Measurements from ENCODE around the gene EXOC3L4. TPM values are rescaled to one million over a fixed set of nuclear protein-coding genes. Genes with fewer than 3 reads are reported as not detected.

The EXOC3L4 gene
- total RNA-seq, 1 experiment from 2014 or later = 1.7 TPM

DNA sequence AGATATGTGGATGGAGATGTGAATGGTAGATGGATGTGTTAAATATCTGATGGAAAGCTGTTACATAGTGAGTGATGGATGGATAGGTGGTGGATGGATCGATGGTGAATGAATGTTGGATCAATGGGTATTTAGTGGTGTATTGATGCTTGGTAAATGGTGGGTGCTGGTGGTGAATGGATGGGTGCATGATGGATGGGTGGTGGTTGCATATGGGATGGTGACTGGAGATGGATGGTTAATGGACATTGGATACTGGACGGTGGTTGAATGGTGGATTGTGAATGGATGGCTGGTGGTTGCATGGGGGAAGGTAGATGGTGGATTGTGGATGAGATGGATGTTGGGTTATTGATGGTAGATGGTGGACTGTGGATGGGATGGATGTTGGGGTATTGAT, 12.6 kb upstream of the EXOC3L4 start:
- Histone ChIP-seq H3K4me2 (no peak overlapping the region), H2AFZ (no peak overlapping the region), H3F3A (ENCODE audit: insufficient read depth, low read depth) (peaks cover 12% of the 10 kb centered on the region; the same call in 1 of the 2 replicates), H3K36me3 (ENCODE audit: low read depth) (no peaks in the 10 kb centered on the region), H3K9me2 (ENCODE audit: insufficient read depth) (no peaks in the 10 kb centered on the region), H3K4me3 (no peak overlapping the region), H3K4me1 (replicated peaks; ENCODE audit: insufficient read depth) (no peaks in the 10 kb centered on the region; the same call in 1 of the 2 replicates), H3K27me3 (ENCODE audit: insufficient read depth, low read depth) (no peaks in the 10 kb centered on the region), H4K20me1 (ENCODE audit: insufficient read depth) (no peaks in the 10 kb centered on the region), H3K27ac (no peak overlapping the region), H3K79me2 (ENCODE audit: low read depth) (no peaks in the 10 kb centered on the region), H3K9me3 (ENCODE audit: insufficient read depth, low read depth) (no peaks in the 10 kb centered on the region; the same call in 1 of the 2 replicates)
- no TSS peak for BruUV-seq (replicated peaks)
- no peak for DNase-seq
- intact Hi-C loops (cut with micrococcal nuclease; ENCODE audit: unreplicated experiment) = no loop called here
- TF ChIP-seq, protein P1, sequence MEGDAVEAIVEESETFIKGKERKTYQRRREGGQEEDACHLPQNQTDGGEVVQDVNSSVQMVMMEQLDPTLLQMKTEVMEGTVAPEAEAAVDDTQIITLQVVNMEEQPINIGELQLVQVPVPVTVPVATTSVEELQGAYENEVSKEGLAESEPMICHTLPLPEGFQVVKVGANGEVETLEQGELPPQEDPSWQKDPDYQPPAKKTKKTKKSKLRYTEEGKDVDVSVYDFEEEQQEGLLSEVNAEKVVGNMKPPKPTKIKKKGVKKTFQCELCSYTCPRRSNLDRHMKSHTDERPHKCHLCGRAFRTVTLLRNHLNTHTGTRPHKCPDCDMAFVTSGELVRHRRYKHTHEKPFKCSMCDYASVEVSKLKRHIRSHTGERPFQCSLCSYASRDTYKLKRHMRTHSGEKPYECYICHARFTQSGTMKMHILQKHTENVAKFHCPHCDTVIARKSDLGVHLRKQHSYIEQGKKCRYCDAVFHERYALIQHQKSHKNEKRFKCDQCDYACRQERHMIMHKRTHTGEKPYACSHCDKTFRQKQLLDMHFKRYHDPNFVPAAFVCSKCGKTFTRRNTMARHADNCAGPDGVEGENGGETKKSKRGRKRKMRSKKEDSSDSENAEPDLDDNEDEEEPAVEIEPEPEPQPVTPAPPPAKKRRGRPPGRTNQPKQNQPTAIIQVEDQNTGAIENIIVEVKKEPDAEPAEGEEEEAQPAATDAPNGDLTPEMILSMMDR (conservative IDR thresholded peaks at IDR 0.05) = no peak
- no peak for TF ChIP-seq EZH2 (IDR thresholded peaks at IDR 0.05; ENCODE audit: low read depth)
- ChIA-PET CTCF (no interaction called here), POLR2A (ENCODE audit: unreplicated experiment) (no interaction called here)

DNA sequence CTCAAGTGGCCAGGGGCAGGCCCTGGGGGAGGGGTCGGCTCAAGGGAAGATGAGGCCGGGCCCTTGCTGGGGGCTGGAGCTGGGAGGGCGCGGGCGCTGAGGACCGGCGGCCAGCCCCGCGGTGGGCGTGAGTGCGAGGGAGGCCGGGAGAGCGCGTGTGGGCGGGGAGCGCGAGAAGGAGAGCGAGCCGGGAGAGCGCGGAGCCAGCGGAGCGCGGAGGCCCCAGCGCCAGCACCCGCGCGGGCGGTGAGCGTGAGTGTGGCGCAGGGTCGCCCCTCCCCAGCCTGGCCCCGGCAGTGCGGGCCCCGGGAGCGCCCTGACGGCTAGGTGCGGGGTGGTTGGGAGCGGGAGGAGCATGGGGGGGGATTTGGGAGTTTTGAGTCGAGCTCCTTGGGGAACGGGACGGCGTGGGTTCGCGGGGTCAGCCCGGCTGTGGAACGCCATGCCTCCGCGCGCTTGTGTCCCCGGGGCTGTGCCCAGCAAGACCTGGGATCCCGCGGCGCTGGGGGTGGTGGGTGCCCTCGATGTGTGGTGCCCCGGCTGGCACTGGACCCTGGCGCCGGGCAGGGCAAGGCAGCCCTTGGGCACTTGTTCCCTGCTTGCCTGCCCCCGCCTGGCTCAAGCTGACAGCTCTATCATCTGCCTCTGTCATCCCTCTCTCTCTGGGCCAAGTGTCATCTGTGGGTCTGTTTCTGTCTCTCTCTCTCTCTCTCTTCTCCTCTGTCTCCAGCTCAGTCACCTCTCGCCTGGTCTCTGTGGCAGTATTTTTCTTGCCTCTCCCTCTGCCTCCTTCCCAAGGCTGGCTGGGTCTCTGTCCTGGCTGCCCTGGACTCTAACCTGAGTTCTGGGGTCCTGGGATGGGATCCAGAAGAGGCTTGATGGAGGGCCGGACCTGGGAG, 10.3 kb upstream of the EXOC3L4 start, which contains the start of gene LBHD2:
Gene LBHD2, plus strand, starts transcription at position 190 of the 899 bp plus-strand sequence. CDS start 1,803 bp downstream, outside the sequence.
- Histone ChIP-seq H3K79me2 (ENCODE audit: low read depth) (no peaks in the 10 kb centered on the region), H3F3A (ENCODE audit: insufficient read depth, low read depth) (peaks cover 10% of the 10 kb centered on the region; the same call in 1 of the 2 replicates), H2AFZ (no peak within 1 kb of the TSS), H3K4me2 (no peak within 1 kb of the TSS), H3K27ac (no peak within 1 kb of the TSS), H3K27me3 (ENCODE audit: insufficient read depth, low read depth) (no peaks in the 10 kb centered on the region), H3K9me3 (ENCODE audit: insufficient read depth, low read depth) (no peaks in the 10 kb centered on the region; the same call in 1 of the 2 replicates), H3K4me1 (replicated peaks; ENCODE audit: insufficient read depth) (no peaks in the 10 kb centered on the region), H4K20me1 (ENCODE audit: insufficient read depth) (no peaks in the 10 kb centered on the region), H3K4me3 (no peak within 1 kb of the TSS), H3K36me3 (ENCODE audit: low read depth) (no peaks in the 10 kb centered on the region), H3K9me2 (ENCODE audit: insufficient read depth) (no peaks in the 10 kb centered on the region)
- ChIA-PET POLR2A (ENCODE audit: unreplicated experiment) (no interaction called here), CTCF (interaction anchor here (0.6 to 0.7 kb wide), 3 partner anchors 15 to 39 kb away, joined by 3 to 6 read pairs (median 3); partner anchors contain the start of gene TNFAIP2)
- no TSS peak for BruUV-seq (replicated peaks)
- intact Hi-C loops (cut with micrococcal nuclease; ENCODE audit: unreplicated experiment) = no loop called here
- DNase-seq = no peak
- no peak for TF ChIP-seq EZH2 (IDR thresholded peaks at IDR 0.05; ENCODE audit: low read depth)
- TF ChIP-seq, protein P1 (conservative IDR thresholded peaks at IDR 0.05) = no peak

DNA sequence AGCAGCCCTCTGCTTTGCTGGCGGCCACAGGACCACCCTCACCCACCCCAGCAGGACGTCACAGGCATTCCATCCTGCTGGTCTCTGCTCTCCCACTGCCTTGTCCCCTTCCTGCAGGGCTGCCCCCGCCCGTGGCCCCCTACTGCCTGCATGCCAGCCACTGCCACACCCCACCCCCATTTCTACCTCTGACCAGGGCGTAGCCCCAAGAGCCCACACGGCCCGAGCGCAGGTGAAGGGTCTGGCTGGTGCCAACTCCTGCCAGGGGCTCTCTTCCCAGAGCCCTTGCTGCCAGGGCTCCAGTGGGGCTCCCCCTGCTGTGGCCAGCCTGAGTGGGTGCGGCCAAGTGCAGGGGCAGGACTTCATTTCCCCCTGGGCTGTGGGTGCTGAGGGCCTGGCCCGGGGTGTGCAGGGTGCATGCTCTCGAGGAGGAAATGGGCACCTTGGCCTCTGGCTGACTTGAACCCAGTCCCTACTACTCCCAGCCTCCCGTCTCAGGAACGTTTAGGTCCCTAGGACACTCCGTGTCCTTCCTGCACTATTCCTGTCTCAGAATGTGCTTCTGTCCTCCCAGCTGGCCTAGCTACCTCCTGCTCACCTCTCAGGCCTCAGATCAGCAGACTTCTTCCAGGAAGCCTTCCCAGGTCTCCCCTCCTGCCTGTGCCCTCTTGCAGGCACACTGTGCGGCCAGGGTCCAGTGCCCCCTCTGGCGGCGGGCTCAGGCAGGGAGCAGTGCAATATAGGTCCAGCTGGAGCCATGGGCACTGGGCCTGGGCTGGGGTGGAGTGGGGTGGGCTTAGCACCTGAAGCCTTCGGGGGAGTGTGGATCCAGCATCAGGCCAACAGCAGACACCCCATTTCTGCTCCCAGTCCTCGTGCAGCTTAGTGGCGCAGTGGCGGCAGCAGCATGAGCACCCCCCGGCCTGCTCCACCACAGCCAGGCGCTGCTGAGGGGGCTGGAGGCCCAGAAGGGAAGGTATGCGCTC, 9.1 kb upstream of the EXOC3L4 start:
- Histone ChIP-seq H3K4me3 (no peak overlapping the region), H3K9me2 (ENCODE audit: insufficient read depth) (no peaks in the 10 kb centered on the region), H2AFZ (no peak overlapping the region), H3F3A (ENCODE audit: insufficient read depth, low read depth) (peaks cover 10% of the 10 kb centered on the region; the same call in 1 of the 2 replicates), H3K79me2 (ENCODE audit: low read depth) (no peaks in the 10 kb centered on the region), H3K4me2 (no peak overlapping the region), H3K36me3 (ENCODE audit: low read depth) (no peaks in the 10 kb centered on the region), H4K20me1 (ENCODE audit: insufficient read depth) (no peaks in the 10 kb centered on the region), H3K4me1 (replicated peaks; ENCODE audit: insufficient read depth) (no peaks in the 10 kb centered on the region), H3K9me3 (ENCODE audit: insufficient read depth, low read depth) (no peaks in the 10 kb centered on the region; the same call in 1 of the 2 replicates), H3K27me3 (ENCODE audit: insufficient read depth, low read depth) (no peaks in the 10 kb centered on the region), H3K27ac (no peak overlapping the region)
- CTCF ChIA-PET = interaction anchor here (0.6 kb wide), 1 partner anchor 14 kb away, joined by 6 read pairs; no protein-coding TSS in a partner anchor
- no TSS peak for BruUV-seq (replicated peaks)
- DNase-seq = no peak
- POLR2A ChIA-PET (ENCODE audit: unreplicated experiment) = no interaction called here
- TF ChIP-seq, protein P1 (conservative IDR thresholded peaks at IDR 0.05) = peak; percentile 61
- TF ChIP-seq EZH2 (IDR thresholded peaks at IDR 0.05; ENCODE audit: low read depth) = no peak
- intact Hi-C loops (cut with micrococcal nuclease; ENCODE audit: unreplicated experiment) = no loop called here
